ENCODE results near the gene SPIRE2.

- no peak for TF ChIP-seq CTCF (conservative IDR thresholded peaks at IDR 0.05 in 1 of 2, IDR thresholded peaks at IDR 0.05 in 1 of 2; ENCODE audit: extremely low read depth in 1 of 2, insufficient read depth in 1 of 2, low read depth in 1 of 2, low read length in 2 of 2)
- no peak for TF ChIP-seq EZH2 (IDR thresholded peaks at IDR 0.05; ENCODE audit: borderline replicate concordance, low read length)
These were observed 775 bp downstream of the SPIRE2 start for GRCh38 chr16:89828870-89829629.
